Loucy (cell line): ENCODE data around the gene NMRAL1.

Experiments used
- CTCF ChIP-seq: fragments of 200-600 bp; sonication (generic); conservative IDR thresholded peaks from 2 replicates; pipeline ENCODE4 v1.5.1; 2014; ENCODE audit warnings: mild to moderate bottlenecking, antibody characterized with exemption, low read length
- EZH2phosphoT487 ChIP-seq: fragments of 200-600 bp; IDR thresholded peaks from 2 replicates; pipeline ENCODE4 v1.6.1; 2018; ENCODE audit warnings: antibody characterized with exemption, mild to moderate bottlenecking, moderate library complexity, borderline replicate concordance

- TF ChIP-seq CTCF: no peak
- TF ChIP-seq EZH2phosphoT487: no peak
Observed at GRCh38 chr16:4435337-4436067, 38.9 kb downstream of the NMRAL1 start.
